OCI-LY1 (cell line): ENCODE results near the gene KY.

Experiments
- H2AFZ ChIP-seq: fragments of 200-600 bp; sonication (generic), shearing (Covaris generic); 2 replicates; pipeline ENCODE4 v1.6.0; 2014; ENCODE audit warnings: antibody characterized with exemption, mild to moderate bottlenecking, low read length
- H3F3A ChIP-seq: fragments of 200-600 bp; sonication (generic), shearing (Covaris generic); 2 replicates; pipeline ENCODE4 v1.6.0; 2014; ENCODE audit warnings: mild to moderate bottlenecking, antibody characterized with exemption, low read length, moderate library complexity; ENCODE audit not compliant: insufficient read depth
- H3K27ac ChIP-seq: fragments of 200-600 bp; sonication (generic); 2 replicates; pipeline ENCODE4 v1.5.1; 2014; ENCODE audit warnings: low read length, mixed run types, mild to moderate bottlenecking, low read depth; ENCODE audit not compliant: poor library complexity, severe bottlenecking
- H3K27me3 ChIP-seq: fragments of 200-600 bp; sonication (generic); 2 replicates; pipeline ENCODE4 v1.6.0; 2014; ENCODE audit warnings: antibody characterized with exemption, mild to moderate bottlenecking, low read length, moderate library complexity; ENCODE audit not compliant: insufficient read depth
- H3K36me3 ChIP-seq: fragments of 200-600 bp; sonication (generic); 2 replicates; pipeline ENCODE4 v1.6.1; 2014; ENCODE audit warnings: mild to moderate bottlenecking, antibody characterized with exemption, low read length, moderate library complexity, mixed read lengths; ENCODE audit not compliant: insufficient read depth
- H3K4me1 ChIP-seq: fragments of 200-600 bp; sonication (generic); 2 replicates; pipeline ENCODE4 v1.5.1; 2014; ENCODE audit warnings: mild to moderate bottlenecking, low read length, moderate library complexity; ENCODE audit not compliant: insufficient read depth, severe bottlenecking
- H3K4me2 ChIP-seq: fragments of 200-600 bp; sonication (generic), shearing (Covaris generic); 2 replicates; pipeline ENCODE4 v1.6.1; 2014; ENCODE audit warnings: low read length
- H3K4me3 ChIP-seq: fragments of 200-600 bp; sonication (generic); 2 replicates; pipeline ENCODE4 v1.5.1; 2014; ENCODE audit warnings: low read length, low read depth, mild to moderate bottlenecking, mixed read lengths; ENCODE audit not compliant: poor library complexity, severe bottlenecking
- H3K79me2 ChIP-seq: fragments of 200-600 bp; shearing (Covaris generic); 2 replicates; pipeline ENCODE4 v1.6.1; 2016; ENCODE audit warnings: mixed run types, low read length, mixed read lengths; ENCODE audit not compliant: insufficient read depth
- H3K9ac ChIP-seq: fragments of 200-600 bp; sonication (generic), shearing (Covaris generic); 2 replicates; pipeline ENCODE4 v1.6.1; 2014; ENCODE audit warnings: mild to moderate bottlenecking, low read length, mixed read lengths
- H3K9me2 ChIP-seq: fragments of 200-600 bp; sonication (generic), shearing (Covaris generic); 2 replicates; pipeline ENCODE4 v1.6.1; 2014; ENCODE audit warnings: low read depth, mild to moderate bottlenecking, low read length, mixed read lengths
- H3K9me3 ChIP-seq: fragments of 200-600 bp; shearing (Covaris generic); 2 replicates; pipeline ENCODE4 v1.6.1; 2014; ENCODE audit warnings: low read length, mixed read lengths
- H4K20me1 ChIP-seq: fragments of 200-600 bp; sonication (generic), shearing (Covaris generic); 2 replicates; pipeline ENCODE4 v1.6.0; 2016; ENCODE audit warnings: mild to moderate bottlenecking, low read length; ENCODE audit not compliant: insufficient read depth
- EZH2 ChIP-seq: fragments of 200-600 bp; sonication (generic), shearing (Covaris generic); IDR thresholded peaks from 2 replicates; pipeline ENCODE4 v1.8.0; 2017; ENCODE audit warnings: borderline replicate concordance, mixed run types, mild to moderate bottlenecking, antibody characterized with exemption, low read length, moderate library complexity, mixed read lengths
- TF ChIP-seq, protein P1 (sequence below): fragments of 200-600 bp; sonication (generic), shearing (Covaris generic); IDR thresholded peaks from 2 replicates; pipeline ENCODE4 v1.5.1; 2017; ENCODE audit warnings: mild to moderate bottlenecking, antibody characterized with exemption, low read length, moderate library complexity, mixed read lengths

Gene KY

GRCh38 chr3:134609821-134610431 is 40.9 kb downstream of the KY start:
- Histone ChIP-seq H3K79me2 (no peaks in the 10 kb centered on the region), H3K9ac (no peak overlapping the region), H3F3A (no peaks in the 10 kb centered on the region), H3K4me2 (no peak overlapping the region), H2AFZ (no peak overlapping the region), H3K27me3 (no peaks in the 10 kb centered on the region), H3K4me1 (no peaks in the 10 kb centered on the region), H4K20me1 (no peaks in the 10 kb centered on the region), H3K36me3 (no peaks in the 10 kb centered on the region), H3K27ac (no peak overlapping the region), H3K9me2 (no peaks in the 10 kb centered on the region), H3K9me3 (no peaks in the 10 kb centered on the region), H3K4me3 (no peak overlapping the region)
- TF ChIP-seq EZH2: no peak

DNA sequence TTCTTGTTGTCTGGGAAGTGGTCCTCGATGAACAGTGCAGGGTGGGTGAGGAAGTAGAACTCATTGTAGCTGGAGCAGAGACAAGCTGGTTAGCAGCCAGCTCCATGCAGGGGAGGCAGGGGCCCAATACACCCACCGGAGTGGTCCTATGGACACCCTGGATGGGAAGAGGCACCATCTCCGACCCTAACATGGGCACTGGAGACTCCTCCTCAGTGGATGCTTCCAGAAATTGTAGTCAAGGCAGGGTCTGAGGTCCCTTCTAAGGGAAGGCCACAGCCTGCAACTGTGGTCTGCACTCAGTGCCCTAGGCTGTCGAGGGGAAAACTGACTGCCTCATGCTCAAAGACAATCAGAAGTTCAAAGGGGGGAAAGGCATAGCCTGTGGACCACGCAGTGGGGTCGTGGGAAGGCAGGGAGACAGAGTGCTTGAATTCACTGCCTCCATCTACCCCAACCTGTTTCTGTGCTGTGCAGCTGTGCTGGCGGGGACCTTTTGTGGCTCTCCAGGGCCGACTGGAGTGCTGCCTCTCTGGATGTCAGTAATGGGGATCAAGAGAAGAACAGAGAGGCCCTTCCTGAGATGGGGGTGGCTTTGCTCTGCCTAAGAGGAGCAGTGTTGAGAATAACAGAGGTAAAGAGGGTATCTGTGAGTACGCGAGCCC is 41.9 kb downstream of the KY start:
- H3K36me3 ChIP-seq: no peaks in the 10 kb centered on the region
- TF ChIP-seq, protein P1, sequence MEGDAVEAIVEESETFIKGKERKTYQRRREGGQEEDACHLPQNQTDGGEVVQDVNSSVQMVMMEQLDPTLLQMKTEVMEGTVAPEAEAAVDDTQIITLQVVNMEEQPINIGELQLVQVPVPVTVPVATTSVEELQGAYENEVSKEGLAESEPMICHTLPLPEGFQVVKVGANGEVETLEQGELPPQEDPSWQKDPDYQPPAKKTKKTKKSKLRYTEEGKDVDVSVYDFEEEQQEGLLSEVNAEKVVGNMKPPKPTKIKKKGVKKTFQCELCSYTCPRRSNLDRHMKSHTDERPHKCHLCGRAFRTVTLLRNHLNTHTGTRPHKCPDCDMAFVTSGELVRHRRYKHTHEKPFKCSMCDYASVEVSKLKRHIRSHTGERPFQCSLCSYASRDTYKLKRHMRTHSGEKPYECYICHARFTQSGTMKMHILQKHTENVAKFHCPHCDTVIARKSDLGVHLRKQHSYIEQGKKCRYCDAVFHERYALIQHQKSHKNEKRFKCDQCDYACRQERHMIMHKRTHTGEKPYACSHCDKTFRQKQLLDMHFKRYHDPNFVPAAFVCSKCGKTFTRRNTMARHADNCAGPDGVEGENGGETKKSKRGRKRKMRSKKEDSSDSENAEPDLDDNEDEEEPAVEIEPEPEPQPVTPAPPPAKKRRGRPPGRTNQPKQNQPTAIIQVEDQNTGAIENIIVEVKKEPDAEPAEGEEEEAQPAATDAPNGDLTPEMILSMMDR: no peak
- no peak for TF ChIP-seq EZH2

GRCh38 chr3:134608023-134608770 is 42.6 kb downstream of the KY start:
- no peaks in the 10 kb centered on the region for H3K9me3 ChIP-seq
- no peak overlapping the region for H3K4me3 ChIP-seq
- H4K20me1 ChIP-seq: no peaks in the 10 kb centered on the region
- TF ChIP-seq, protein P1: no peak
- no peak for TF ChIP-seq EZH2
- no peaks in the 10 kb centered on the region for H3K4me1 ChIP-seq
- H3F3A ChIP-seq: no peaks in the 10 kb centered on the region
- no peaks in the 10 kb centered on the region for H3K9me2 ChIP-seq
- no peaks in the 10 kb centered on the region for H3K27me3 ChIP-seq
- no peaks in the 10 kb centered on the region for H3K36me3 ChIP-seq
- H3K79me2 ChIP-seq: no peaks in the 10 kb centered on the region
- no peak overlapping the region for H2AFZ ChIP-seq
- H3K4me2 ChIP-seq: no peak overlapping the region
- H3K9ac ChIP-seq: no peak overlapping the region
- H3K27ac ChIP-seq: no peak overlapping the region

More for the DNA sequence above, 41.9 kb downstream of the KY start:
- Histone ChIP-seq H3K79me2 (no peaks in the 10 kb centered on the region), H3K4me3 (no peak overlapping the region), H3K9me3 (no peaks in the 10 kb centered on the region), H4K20me1 (no peaks in the 10 kb centered on the region), H3F3A (no peaks in the 10 kb centered on the region), H3K9ac (no peak overlapping the region), H3K27me3 (no peaks in the 10 kb centered on the region), H3K27ac (no peak overlapping the region), H3K4me1 (no peaks in the 10 kb centered on the region), H2AFZ (no peak overlapping the region), H3K9me2 (no peaks in the 10 kb centered on the region), H3K4me2 (no peak overlapping the region)
